Stomach (tissue), 4 donors: ENCODE results near the gene MCUB.

Source experiments
- EP300 ChIP-seq: sonication (generic); formaldehyde crosslinking; IDR thresholded peaks from one replicate; pipeline ENCODE4 v1.6.1; 2017; ENCODE audit warnings: antibody characterized with exemption
- POLR2A ChIP-seq, 4 donors: fragments of 450-650 bp; IDR thresholded peaks; one replicate each; pipeline ENCODE4 v1.6.1; 2016; ENCODE audit warnings: antibody characterized with exemption in 4 of 4, control low read depth in 2 of 4, mild to moderate bottlenecking in 1 of 4, moderate library complexity in 1 of 4
- POLR2AphosphoS5 ChIP-seq, 3 donors: sonication (generic); formaldehyde crosslinking; IDR thresholded peaks; one replicate each; pipeline ENCODE4 v1.6.1; 2016; ENCODE audit warnings: antibody characterized with exemption in 3 of 3
- TF ChIP-seq, protein P1 (sequence below), 7 experiments: fragments of 450-650 bp in 4 of 7; fragments of 200-600 bp in 3 of 7; sonication (generic) in 3 of 7; IDR thresholded peaks; one replicate each; pipeline ENCODE4 v1.5.1; 2016 to 2019; ENCODE audit warnings: antibody characterized with exemption in 7 of 7, control low read depth in 2 of 7, mild to moderate bottlenecking in 1 of 7

DNA sequence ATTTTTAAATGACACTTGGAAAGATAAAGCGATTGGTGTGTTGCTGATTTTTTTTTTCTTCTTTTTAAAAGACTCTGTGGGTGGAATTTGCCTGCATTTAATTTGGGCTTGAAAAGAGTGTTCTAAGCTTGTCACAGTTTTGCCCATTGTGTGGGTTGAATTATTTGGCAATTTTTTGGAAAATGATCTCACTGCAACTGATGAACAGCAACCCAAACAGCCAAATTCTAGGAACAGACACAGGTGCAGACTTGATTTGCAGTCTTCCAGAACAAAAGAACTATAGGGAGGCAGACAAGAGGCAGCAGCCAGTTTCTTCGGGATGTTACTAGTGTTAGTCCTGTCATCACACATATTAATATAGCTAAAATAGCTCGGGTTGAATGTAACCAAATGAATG is 102.7 kb downstream of the MCUB start:
- no peak for TF ChIP-seq EP300
- TF ChIP-seq, protein P1, sequence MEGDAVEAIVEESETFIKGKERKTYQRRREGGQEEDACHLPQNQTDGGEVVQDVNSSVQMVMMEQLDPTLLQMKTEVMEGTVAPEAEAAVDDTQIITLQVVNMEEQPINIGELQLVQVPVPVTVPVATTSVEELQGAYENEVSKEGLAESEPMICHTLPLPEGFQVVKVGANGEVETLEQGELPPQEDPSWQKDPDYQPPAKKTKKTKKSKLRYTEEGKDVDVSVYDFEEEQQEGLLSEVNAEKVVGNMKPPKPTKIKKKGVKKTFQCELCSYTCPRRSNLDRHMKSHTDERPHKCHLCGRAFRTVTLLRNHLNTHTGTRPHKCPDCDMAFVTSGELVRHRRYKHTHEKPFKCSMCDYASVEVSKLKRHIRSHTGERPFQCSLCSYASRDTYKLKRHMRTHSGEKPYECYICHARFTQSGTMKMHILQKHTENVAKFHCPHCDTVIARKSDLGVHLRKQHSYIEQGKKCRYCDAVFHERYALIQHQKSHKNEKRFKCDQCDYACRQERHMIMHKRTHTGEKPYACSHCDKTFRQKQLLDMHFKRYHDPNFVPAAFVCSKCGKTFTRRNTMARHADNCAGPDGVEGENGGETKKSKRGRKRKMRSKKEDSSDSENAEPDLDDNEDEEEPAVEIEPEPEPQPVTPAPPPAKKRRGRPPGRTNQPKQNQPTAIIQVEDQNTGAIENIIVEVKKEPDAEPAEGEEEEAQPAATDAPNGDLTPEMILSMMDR (IDR thresholded peaks at IDR 0.05): no peak
- TF ChIP-seq POLR2A (IDR thresholded peaks at IDR 0.05): no peak
- no peak for TF ChIP-seq POLR2AphosphoS5 (IDR thresholded peaks at IDR 0.05)
